Lung microvascular endothelial cell (primary cell): Measurements from ENCODE around the gene PRRC1. TPM values are rescaled to one million over a fixed set of nuclear protein-coding genes. Genes with fewer than 3 reads are reported as not detected.

Experiments used
- total RNA-seq: library from RNA; depleted of rRNA; stranded (reverse); fragments of >200 nt; gene quantifications from 2 replicates; pipeline ENCODE4 v1.2.1, GENCODE V29; 2014

Gene PRRC1
- total RNA-seq, 1 donor from 2014 or later = 28.0 TPM

Other genes starting within 250 kb of the PRRC1 start
- gene MEGF10, start 226.8 kb upstream of the PRRC1 start, total RNA-seq = 0.60 and 0.87 TPM in 2 replicates
- not detected in 2 replicates for gene CTXN3, start 131.4 kb downstream of the PRRC1 start, total RNA-seq
- not detected in 2 replicates for gene CCDC192, start 185.8 kb downstream of the PRRC1 start, total RNA-seq